ENCODE results near the gene NKIRAS1. TPM values are rescaled to one million over a fixed set of nuclear protein-coding genes. Genes with fewer than 3 reads are reported as not detected.

Gene NKIRAS1
- total and polyA plus RNA-seq, 2 of the 8 experiments (the other 6 are each of a cell fraction or from before 2014, with no cell fraction given), result 3.4 to 7.0 TPM

DNA sequence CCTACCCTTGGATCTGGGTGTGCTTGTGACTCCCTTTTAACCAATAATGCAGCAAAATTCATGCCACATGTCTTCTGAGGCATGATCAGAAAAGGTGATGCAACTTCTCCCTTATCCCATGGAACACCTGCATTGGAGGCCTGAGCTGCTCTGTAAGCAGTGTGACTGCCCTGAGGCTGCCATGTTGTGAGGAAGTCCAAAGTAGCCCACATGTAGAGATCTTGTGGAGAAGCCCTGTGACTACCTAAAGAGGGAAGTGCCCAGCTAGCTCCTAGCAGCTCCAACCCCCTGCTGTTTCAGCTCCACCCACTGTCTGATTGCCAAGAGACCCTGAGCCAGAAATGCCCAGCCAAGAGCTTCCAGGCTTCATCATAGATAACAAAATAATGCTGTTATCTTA lies 21.9 kb upstream of the NKIRAS1 start:
- FAIRE-seq, result no peak
- POLR2A ChIA-PET (ENCODE audit: partially characterized antibody), result interaction anchor here (0.9 to 19.1 kb wide), 2 partner anchors 9 to 18 kb away, joined by 3 to 363 read pairs; partner anchors contain the start of genes NKIRAS1 and RPL15
- H2BK5ac ChIP-seq (ENCODE audit: low read depth, low read length), result no peak overlapping the region

More for the DNA sequence above, 21.9 kb upstream of the NKIRAS1 start:
- peak overlapping the region; percentile 47; the same call in 1 of the 2 replicates for H2AFZ ChIP-seq (ENCODE audit: low read length)
- peaks cover 0 to 3% (median 2%) of the 10 kb centered on the region in 4 experiments; a peak in 3 of 7 replicates for H3K4me1 ChIP-seq (replicated peaks in 1 of 4; ENCODE audit: control insufficient read depth in 3 of 4, insufficient read depth in 4 of 4, low read length in 3 of 4)
- no peak overlapping the region for H4K91ac ChIP-seq (replicated peaks; ENCODE audit: insufficient read length, low read length)
- no peak overlapping the region for H3K4me3 ChIP-seq (ENCODE audit: extremely low read depth in 1 of 4, insufficient read depth in 2 of 4, low read depth in 3 of 4, low read length in 4 of 4)
- no peak overlapping the region for H3K56ac ChIP-seq (replicated peaks; ENCODE audit: insufficient read length, low read depth, low read length)
- H3K23me2 ChIP-seq (ENCODE audit: low read depth, low read length), result no peaks in the 10 kb centered on the region
- no peak for DNase-seq (ENCODE audit: low read depth in 1 of 2, low spot score in 2 of 2)
- H3K4me2 ChIP-seq (ENCODE audit: insufficient read depth in 1 of 2, low read depth in 2 of 2, low read length in 2 of 2), result no peak overlapping the region; a peak in 1 of 4 replicates
- H2BK20ac ChIP-seq (ENCODE audit: low read length), result no peak overlapping the region
- H3K9ac ChIP-seq (replicated peaks in 1 of 4; ENCODE audit: extremely low read depth in 1 of 4, low read depth in 3 of 4, low read length in 3 of 4), result no peak overlapping the region
- H3K27ac ChIP-seq (ENCODE audit: low read depth, low read length), result no peak overlapping the region
- no peaks in the 10 kb centered on the region for H3K79me2 ChIP-seq (ENCODE audit: control insufficient read depth in 1 of 2, insufficient read depth in 2 of 2, low read length in 2 of 2)
- peak; percentile 16; the same call in 1 of the 2 replicates for TF ChIP-seq CEBPB (IDR thresholded peaks at IDR 0.05; ENCODE audit: low read depth, low read length)
- TF ChIP-seq BCL11A (IDR thresholded peaks at IDR 0.05; ENCODE audit: low read depth in 2 of 2, low read length in 2 of 2), result no peak
- no peak for TF ChIP-seq ATF3 (IDR thresholded peaks at IDR 0.05; ENCODE audit: insufficient read depth, low read depth, low read length)
- H3K79me1 ChIP-seq (ENCODE audit: low read depth, low read length), result no peaks in the 10 kb centered on the region
- no peak overlapping the region for H4K5ac ChIP-seq (ENCODE audit: insufficient read length, low read depth, low read length)
- no peak overlapping the region for H2AK5ac ChIP-seq (ENCODE audit: low read depth, low read length)
- no peak overlapping the region for H2BK12ac ChIP-seq (ENCODE audit: low read depth, low read length)
- no peak overlapping the region for H2BK15ac ChIP-seq (ENCODE audit: low read length)
- no peak overlapping the region for H3K14ac ChIP-seq (ENCODE audit: insufficient read length)
- no peak overlapping the region for H2BK120ac ChIP-seq (replicated peaks; ENCODE audit: low read depth, low read length)
- no peaks in the 10 kb centered on the region; a peak in 1 of 7 replicates for H3K27me3 ChIP-seq (replicated peaks in 1 of 4; ENCODE audit: control insufficient read depth in 3 of 4, extremely low read depth in 1 of 4, insufficient read depth in 3 of 4, low read length in 3 of 4)
- CTCF ChIA-PET (ENCODE audit: partially characterized antibody), result no interaction called here
- no peaks in the 10 kb centered on the region for H4K20me1 ChIP-seq (replicated peaks in 1 of 2; ENCODE audit: control insufficient read depth in 1 of 2, insufficient read depth in 2 of 2, low read length in 2 of 2)
- H4K8ac ChIP-seq (ENCODE audit: extremely low read depth, insufficient read depth, low read length), result no peak overlapping the region
- no peak overlapping the region for H3K4ac ChIP-seq (replicated peaks; ENCODE audit: insufficient read length, low read depth, low read length)
- H3K36me3 ChIP-seq (ENCODE audit: control insufficient read depth in 2 of 4, insufficient read depth in 4 of 4, low read length in 3 of 4), result no peaks in the 10 kb centered on the region; a peak in 1 of 8 replicates
- H3K18ac ChIP-seq (ENCODE audit: extremely low read depth, low read length), result no peak overlapping the region
- no peaks in the 10 kb centered on the region for H3K9me3 ChIP-seq (ENCODE audit: insufficient read depth in 2 of 2, low read depth in 1 of 2, low read length in 1 of 2)
- H3K23ac ChIP-seq (ENCODE audit: insufficient read length), result no peak overlapping the region

All from H1 (cell line).